Ovary (tissue), 3 donors: ENCODE measurements around the gene MYOG.

ENCODE experiments used
- CTCF ChIP-seq, 3 donors: fragments of 450-650 bp in 2 of 3; fragments of 200-600 bp in 1 of 3; IDR thresholded peaks; one replicate each; pipeline versions ENCODE4 v1.5.1 to v1.8.0; 2016 to 2022; ENCODE audit warnings: antibody characterized with exemption in 3 of 3, mild to moderate bottlenecking in 1 of 3
- POLR2A ChIP-seq: fragments of 450-650 bp; IDR thresholded peaks from one replicate; pipeline ENCODE4 v1.6.1; 2017; ENCODE audit warnings: antibody characterized with exemption, mild to moderate bottlenecking, moderate library complexity
- donor health status: DM: no; HTN: no; CAD: no.

GRCh38 chr1:203054184-203054583, 31.6 kb downstream of the MYOG start:
- TF ChIP-seq CTCF (IDR thresholded peaks at IDR 0.05) (no peak), POLR2A (no peak)
